Measurements from ENCODE around the gene PPP1R18.
A peak's percentile ranks its signal among the peaks of the same experiment; 100 is the strongest.

PPP1R18 gene

GRCh38 chr6:30683183-30683979, 3.1 kb downstream of the PPP1R18 start:
- Histone ChIP-seq H3K27me3 (ENCODE audit: low read length) (no peaks in the 10 kb centered on the region), H3K9me2 (replicated peaks; ENCODE audit: insufficient read depth, low read length) (no peaks in the 10 kb centered on the region), H3F3A (ENCODE audit: insufficient read depth) (peaks cover 66% of the 10 kb centered on the region), H3K27ac (ENCODE audit: low read depth, low read length) (peak overlapping the region; percentile 94), H4K20me1 (ENCODE audit: low read depth, low read length) (no peaks in the 10 kb centered on the region), H3K9me3 (ENCODE audit: insufficient read depth, low read length) (no peaks in the 10 kb centered on the region), H3K79me2 (ENCODE audit: insufficient read depth, low read length) (peaks cover 74% of the 10 kb centered on the region), H3K4me3 (ENCODE audit: insufficient read depth, low read length, poor library complexity, severe bottlenecking) (peak overlapping the region; percentile 91), H2AFZ (ENCODE audit: low read depth, low read length, severe bottlenecking) (no peak overlapping the region), H3K36me3 (ENCODE audit: low read length) (peaks cover 4% of the 10 kb centered on the region), H3K4me2 (ENCODE audit: low read depth, low read length, poor library complexity, severe bottlenecking) (peak overlapping the region; percentile 92), H3K9ac (ENCODE audit: low read length) (peak overlapping the region; percentile 82)
- TF ChIP-seq EZH2phosphoT487 (conservative IDR thresholded peaks at IDR 0.05; ENCODE audit: low read length) (no peak), CTCF (IDR thresholded peaks at IDR 0.05; ENCODE audit: insufficient read depth, low read length, poor library complexity, severe bottlenecking) (no peak)

- no peaks in the 10 kb centered on the region for H3K27me3 ChIP-seq (ENCODE audit: low read length)
- H3K9me2 ChIP-seq (replicated peaks; ENCODE audit: insufficient read depth, low read length) = no peaks in the 10 kb centered on the region
- no peaks in the 10 kb centered on the region for H3K9me3 ChIP-seq (ENCODE audit: insufficient read depth, low read length)
- peak overlapping the region; percentile 92 for H3K4me2 ChIP-seq (ENCODE audit: low read depth, low read length, poor library complexity, severe bottlenecking)
- peaks cover 74% of the 10 kb centered on the region for H3K79me2 ChIP-seq (ENCODE audit: insufficient read depth, low read length)
- no peaks in the 10 kb centered on the region for H4K20me1 ChIP-seq (ENCODE audit: low read depth, low read length)
- H3K4me3 ChIP-seq (ENCODE audit: insufficient read depth, low read length, poor library complexity, severe bottlenecking) = peak overlapping the region; percentile 91
- H3K9ac ChIP-seq (ENCODE audit: low read length) = peak overlapping the region; percentile 82
- H2AFZ ChIP-seq (ENCODE audit: low read depth, low read length, severe bottlenecking) = no peak overlapping the region
- peak overlapping the region; percentile 94 for H3K27ac ChIP-seq (ENCODE audit: low read depth, low read length)
- H3F3A ChIP-seq (ENCODE audit: insufficient read depth) = peaks cover 56% of the 10 kb centered on the region
- TF ChIP-seq CTCF (IDR thresholded peaks at IDR 0.05; ENCODE audit: insufficient read depth, low read length, poor library complexity, severe bottlenecking) (no peak), EZH2phosphoT487 (conservative IDR thresholded peaks at IDR 0.05; ENCODE audit: low read length) (no peak)
- H3K36me3 ChIP-seq (ENCODE audit: low read length) = peaks cover 4% of the 10 kb centered on the region
These were observed 4.0 kb downstream of the PPP1R18 start for GRCh38 chr6:30682143-30683117.

GRCh38 chr6:30681766-30682142, 4.7 kb downstream of the PPP1R18 start:
- peak overlapping the region; percentile 94 for H3K27ac ChIP-seq (ENCODE audit: low read depth, low read length)
- no peaks in the 10 kb centered on the region for H4K20me1 ChIP-seq (ENCODE audit: low read depth, low read length)
- TF ChIP-seq EZH2phosphoT487 (conservative IDR thresholded peaks at IDR 0.05; ENCODE audit: low read length) (no peak), CTCF (IDR thresholded peaks at IDR 0.05; ENCODE audit: insufficient read depth, low read length, poor library complexity, severe bottlenecking) (no peak)
- no peaks in the 10 kb centered on the region for H3K9me2 ChIP-seq (replicated peaks; ENCODE audit: insufficient read depth, low read length)
- no peaks in the 10 kb centered on the region for H3K27me3 ChIP-seq (ENCODE audit: low read length)
- peak overlapping the region; percentile 92 for H3K4me2 ChIP-seq (ENCODE audit: low read depth, low read length, poor library complexity, severe bottlenecking)
- H3K9ac ChIP-seq (ENCODE audit: low read length) = peak overlapping the region; percentile 82
- H3K36me3 ChIP-seq (ENCODE audit: low read length) = peaks cover 4% of the 10 kb centered on the region
- H3F3A ChIP-seq (ENCODE audit: insufficient read depth) = peaks cover 54% of the 10 kb centered on the region
- H3K79me2 ChIP-seq (ENCODE audit: insufficient read depth, low read length) = peaks cover 74% of the 10 kb centered on the region
- no peak overlapping the region for H2AFZ ChIP-seq (ENCODE audit: low read depth, low read length, severe bottlenecking)
- peak overlapping the region; percentile 91 for H3K4me3 ChIP-seq (ENCODE audit: insufficient read depth, low read length, poor library complexity, severe bottlenecking)
- no peaks in the 10 kb centered on the region for H3K9me3 ChIP-seq (ENCODE audit: insufficient read depth, low read length)

Measured in SU-DHL-6 (cell line).